Left renal cortex interstitium (tissue), 4 donors: ENCODE data around the gene NFATC3. TPM values are rescaled to one million over a fixed set of nuclear protein-coding genes. Genes with fewer than 3 reads are reported as not detected.
A peak's percentile ranks its signal among the peaks of the same experiment; 100 is the strongest.

Source experiments
- DNase-seq, 4 donors: peaks; one replicate each; pipeline ENCODE4 v3.0.0-alpha.2; 2013; ENCODE audit warnings: low read depth in 4 of 4, low spot score in 2 of 4, missing footprints in 1 of 4
- polyA plus RNA-seq, 4 donors: library from polyadenylated mRNA; unstranded; fragments of 120-200 nt; gene quantifications; one replicate each; pipeline ENCODE4 v1.2.1, GENCODE V29; 2013; ENCODE audit not compliant: insufficient read length in 4 of 4

NFATC3 gene
- polyA plus RNA-seq, 4 donors: 30.8 to 35.5 (median 32.9) TPM

GRCh38 chr16:68227850-68228553 lies 142.8 kb downstream of the NFATC3 start:
- DNase-seq: no peak

- no peak for DNase-seq
Observed at GRCh38 chr16:68228652-68229051, 143.5 kb downstream of the NFATC3 start.

- peak in 2 of 4 donors; percentile 41 to 51 for DNase-seq
Observed at GRCh38 chr16:68229431-68230175, 144.4 kb downstream of the NFATC3 start.

GRCh38 chr16:68230176-68230571 lies 145.0 kb downstream of the NFATC3 start:
- DNase-seq: no peak

DNA sequence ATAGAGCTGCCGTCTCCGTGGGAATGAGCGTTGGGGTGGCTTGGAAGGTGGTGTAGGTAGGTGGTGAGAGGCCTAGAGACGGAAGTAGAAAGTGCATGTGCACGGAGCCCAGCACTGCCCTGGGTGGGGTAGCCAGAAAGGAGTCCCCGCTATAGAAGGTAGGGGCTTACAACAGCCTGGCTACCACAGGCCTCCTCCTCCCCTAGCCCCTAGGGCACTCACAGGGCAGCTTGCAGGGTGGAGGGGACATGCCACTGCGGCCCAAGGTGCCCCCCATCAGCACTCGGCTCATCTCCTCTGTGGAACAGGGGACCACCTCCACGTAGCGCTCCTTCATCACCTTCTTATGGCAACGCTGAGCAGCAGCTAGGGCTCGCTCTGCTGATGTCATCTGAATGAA lies 145.8 kb downstream of the NFATC3 start:
- DNase-seq: no peak

- no peak for DNase-seq
Observed at GRCh38 chr16:68231384-68232136, 146.4 kb downstream of the NFATC3 start.

DNA sequence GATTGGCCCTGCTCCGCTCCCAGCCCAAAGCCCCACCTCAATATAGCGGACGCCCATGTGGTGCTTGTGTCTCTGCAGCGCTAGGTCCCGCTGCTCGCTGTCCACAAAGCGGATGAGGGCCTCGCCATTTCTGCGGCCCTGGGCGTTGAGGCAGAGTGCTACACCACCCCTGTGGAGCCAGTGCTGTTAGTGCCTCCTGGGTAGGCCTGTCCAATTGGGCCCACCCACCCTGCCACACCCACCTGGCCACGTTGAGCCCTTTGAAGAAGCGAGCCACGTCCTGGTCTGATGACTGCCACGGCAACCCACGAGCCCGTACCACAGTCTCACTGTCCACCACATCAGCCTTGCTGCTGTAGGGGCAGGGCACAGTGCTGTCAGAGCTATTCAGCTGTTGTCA lies 147.2 kb downstream of the NFATC3 start:
- no peak for DNase-seq

- DNase-seq: no peak
Observed at GRCh38 chr16:68233085-68233834, 148.1 kb downstream of the NFATC3 start.

DNA sequence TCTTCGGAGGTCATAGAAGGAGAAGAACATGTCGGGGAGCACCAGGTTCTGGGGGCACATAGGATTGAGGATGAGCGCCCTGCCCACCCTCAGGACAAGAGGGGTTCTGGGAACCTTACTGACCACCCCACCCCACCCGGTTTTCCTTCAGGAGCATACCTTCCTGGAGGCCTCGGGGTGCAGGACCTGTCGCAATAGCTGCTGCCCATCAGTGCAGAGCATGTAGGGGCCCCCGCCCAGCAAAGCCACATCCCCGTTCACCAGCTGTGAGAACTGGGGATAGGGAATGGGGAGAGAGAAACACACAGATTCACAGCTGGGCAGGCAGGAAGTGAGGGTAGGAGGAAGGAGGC lies 148.6 kb downstream of the NFATC3 start:
- no peak for DNase-seq

DNA sequence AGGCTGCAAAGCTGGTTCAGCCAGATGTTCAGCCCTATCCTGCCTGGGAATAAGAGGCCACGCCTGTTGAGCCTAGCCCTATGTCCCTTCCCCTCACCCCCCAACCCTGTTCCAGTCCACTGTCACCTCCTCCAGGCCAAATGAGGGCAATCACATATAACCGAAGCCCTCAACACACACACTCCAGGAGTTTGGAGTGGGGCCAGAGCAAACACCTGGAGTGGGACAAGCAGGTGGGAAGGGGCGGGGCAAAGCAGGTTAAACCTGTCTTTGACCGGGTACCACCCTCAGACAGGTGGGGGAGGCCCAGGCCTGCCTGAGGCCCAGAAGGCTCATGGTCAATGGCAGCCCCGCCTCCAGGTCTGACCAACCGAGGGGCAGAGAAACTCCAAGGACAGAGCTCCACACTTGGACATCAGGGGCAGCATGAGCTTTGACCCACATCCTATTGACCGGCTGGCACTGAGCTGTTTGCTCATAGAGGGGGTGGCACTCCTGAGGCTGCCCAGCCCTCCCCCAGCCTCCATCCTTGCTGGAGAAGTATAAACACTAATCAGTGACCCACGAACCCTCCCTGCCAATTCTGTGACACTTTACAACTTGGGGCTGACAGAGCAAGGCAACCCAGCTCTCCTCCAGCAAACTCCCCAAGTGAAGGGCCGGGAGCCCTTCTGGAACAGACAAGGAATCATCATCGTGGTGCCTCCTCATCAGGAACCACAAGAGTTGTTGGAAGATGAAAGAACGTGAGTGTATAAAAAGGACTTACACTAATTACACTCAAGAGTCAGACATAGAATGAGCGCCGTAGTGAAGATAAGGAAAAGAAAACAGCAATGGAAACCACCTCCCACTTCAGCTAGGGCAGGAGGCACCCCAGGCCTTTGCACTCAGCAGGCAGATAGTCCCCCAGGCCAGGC lies 149.3 kb downstream of the NFATC3 start:
- DNase-seq: no peak

- no peak for DNase-seq
Observed at GRCh38 chr16:68235108-68235886, 150.1 kb downstream of the NFATC3 start.

DNA sequence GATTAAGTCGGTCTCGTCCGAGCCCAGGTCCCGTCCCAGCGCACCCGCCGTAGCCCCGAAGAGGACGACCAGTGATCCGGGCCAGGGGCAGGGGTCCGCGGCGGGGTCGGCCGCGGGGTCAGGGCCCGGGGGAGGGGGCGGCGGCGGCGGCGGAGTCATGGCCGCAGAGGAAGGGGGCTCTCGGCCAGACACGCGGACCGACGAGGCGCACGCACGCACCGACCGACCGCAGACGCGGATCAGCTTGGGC lies 150.6 kb downstream of the NFATC3 start, which contains the start of gene ESRP2:
ESRP2 (minus strand) TSS at position 241 of the 250 bp plus-strand sequence; CDS start at position 159, 82 bp downstream.
- DNase-seq: no peak

- no peak for DNase-seq
Observed at GRCh38 chr16:68236137-68236825, 151.1 kb downstream of the NFATC3 start.

GRCh38 chr16:68236826-68237242 lies 151.7 kb downstream of the NFATC3 start:
- DNase-seq: no peak

DNA sequence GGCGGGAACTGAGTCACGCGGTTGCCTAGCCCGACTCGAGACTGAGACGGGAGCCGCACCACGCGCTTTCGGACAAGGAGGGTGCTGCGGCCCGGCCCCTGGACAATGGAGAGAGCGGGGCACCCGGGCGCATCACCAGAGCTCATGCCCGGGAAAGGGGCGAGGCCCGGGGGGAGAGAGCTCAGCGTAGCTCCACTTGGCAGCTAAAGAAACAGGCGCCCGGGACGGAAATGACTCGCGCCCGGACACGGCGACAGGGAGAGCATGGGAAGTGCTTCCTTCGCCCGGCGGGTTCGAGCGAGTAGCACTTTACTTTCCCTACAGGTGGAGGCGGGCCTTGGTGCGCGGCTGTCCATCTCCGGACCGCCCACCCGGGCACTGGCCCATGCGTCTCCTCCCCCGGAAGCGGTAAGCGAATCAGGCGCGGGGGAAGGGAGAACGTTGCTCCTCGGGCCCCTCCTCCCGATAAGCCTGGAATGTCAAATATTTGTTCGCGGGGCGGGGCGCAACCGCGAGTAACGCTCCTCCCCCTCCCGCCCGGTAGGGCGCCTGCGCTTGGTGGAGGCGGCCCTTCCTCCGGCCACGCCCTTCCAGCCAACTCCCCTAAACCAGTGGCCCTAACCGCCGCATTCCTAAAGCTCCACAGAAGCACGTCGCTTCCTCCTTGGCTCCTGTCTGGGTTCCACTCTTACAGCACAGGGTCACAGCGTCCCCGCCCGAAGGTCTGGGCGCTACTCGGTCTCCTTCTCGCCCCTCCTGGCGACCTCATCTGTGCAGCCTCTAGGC lies 152.3 kb downstream of the NFATC3 start:
- peak; percentile 89 to 98 (median 96) for DNase-seq

DNA sequence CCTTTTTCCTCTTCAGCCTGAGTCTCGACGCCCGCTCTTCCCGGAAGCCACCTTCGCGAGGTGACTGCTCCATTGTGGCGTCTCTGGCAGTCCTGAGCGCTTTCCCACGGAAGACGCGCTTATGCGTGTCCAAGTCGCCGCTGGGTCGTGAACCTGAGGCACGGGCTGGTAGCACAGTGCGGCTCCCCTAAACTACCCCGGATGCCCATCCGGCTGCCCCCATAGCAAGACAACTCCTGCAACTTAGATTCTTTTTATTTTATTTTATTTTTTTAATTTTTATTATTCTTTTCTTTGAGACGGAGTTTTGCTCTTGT lies 152.8 kb downstream of the NFATC3 start:
- no peak for DNase-seq

- DNase-seq: no peak
Observed at GRCh38 chr16:68242085-68242484, 156.9 kb downstream of the NFATC3 start.
